HCT116 (cell line): ENCODE data around the gene NDUFB6. TPM values are rescaled to one million over a fixed set of nuclear protein-coding genes. Genes with fewer than 3 reads are reported as not detected.

Source experiments
- ATAC-seq: fragments of 200-7000 bp; cut with Tn5 transposase; 2 replicates; pipeline ENCODE4 v1.9.1; 2020; ENCODE audit warnings: mild to moderate bottlenecking, moderate library complexity
- BruUV-seq: library from RNA; stranded (reverse); fragments of 400-500 nt; replicated peaks from 2 replicates; lab custom pipeline; 2021; lab: Mats Ljungman, UMichigan
- CTCF ChIA-PET: fragments of 300-600 bp; sonication (Branson Sonifier 250); formaldehyde crosslinking; loops from one replicate; lab custom pipeline; 2021; ENCODE audit warnings: antibody characterized with exemption; lab: Charles Lee
- POLR2A ChIA-PET: fragments of 300-600, 350-600 bp; sonication (Branson Sonifier 250); formaldehyde crosslinking; loops from one replicate; lab custom pipeline; 2021; ENCODE audit warnings: antibody characterized with exemption; lab: Charles Lee
- RAD21 ChIA-PET, 2 experiments: fragments of 300-600 bp; sonication (Branson Sonifier 250); formaldehyde crosslinking; loops; one replicate each; lab custom pipeline; 2023; ENCODE audit warnings: low total read pairs in 2 of 2; ENCODE audit not compliant: uncharacterized antibody in 2 of 2, unreplicated experiment in 2 of 2, low non-redundant PET in 1 of 2; lab: Charles Lee
- DNase-seq: peaks from one replicate; pipeline ENCODE4 v3.0.0-alpha.2; 2010; ENCODE audit warnings: low read depth, low spot score
- H2AFZ ChIP-seq: fragments of 200-600 bp; shearing (Covaris generic), sonication (generic); 2 replicates; pipeline ENCODE4 v1.6.1; 2017; ENCODE audit warnings: low read depth, mixed run types, mixed read lengths, antibody characterized with exemption, low read length; ENCODE audit not compliant: poor library complexity, severe bottlenecking
- H3K27ac ChIP-seq: 2 replicates; pipeline ENCODE4 v1.5.1; 2012; ENCODE audit warnings: low read depth, low read length
- H3K27me3 ChIP-seq: fragments of 200-600 bp; sonication (generic); 2 replicates; pipeline ENCODE4 v1.6.1; 2016; ENCODE audit warnings: mixed run types, low read length, mixed read lengths; ENCODE audit not compliant: insufficient read depth
- H3K36me3 ChIP-seq, 2 experiments: fragments of 200-500 bp in 1 of 2; fragments of 200-600 bp in 1 of 2; sonication (Bioruptor generic) in 1 of 2; sonication (generic) in 1 of 2; 2 replicates each; pipeline versions ENCODE4 v1.5.1 to v1.6.1; 2014 to 2016; ENCODE audit warnings: low read length in 2 of 2, inconsistent platforms in 1 of 2, mixed read lengths in 1 of 2, mixed run types in 1 of 2; ENCODE audit not compliant: insufficient read depth in 2 of 2, control insufficient read depth in 1 of 2
- H3K4me1 ChIP-seq, 2 experiments: fragments of 200-600 bp in 1 of 2; sonication (generic) in 1 of 2; 2 replicates each; pipeline versions ENCODE4 v1.5.1 to v1.6.1; 2012 to 2017; ENCODE audit warnings: low read length in 2 of 2, inconsistent platforms in 1 of 2, mild to moderate bottlenecking in 1 of 2, mixed read lengths in 1 of 2, mixed run types in 1 of 2, moderate library complexity in 1 of 2; ENCODE audit not compliant: insufficient read depth in 2 of 2, control insufficient read depth in 1 of 2
- H3K4me2 ChIP-seq: fragments of 200-600 bp; sonication (generic); 2 replicates; pipeline ENCODE4 v1.6.1; 2017; ENCODE audit warnings: mixed run types, low read length, mixed read lengths
- H3K4me3 ChIP-seq, 2 experiments: fragments of 200-600 bp in 1 of 2; sonication (generic) in 1 of 2; replicated peaks in 1 of 2; 2 replicates each; pipeline ENCODE4 v1.5.1; 2011 to 2016; ENCODE audit warnings: low read length in 2 of 2, control low read depth in 1 of 2, low read depth in 1 of 2, mild to moderate bottlenecking in 1 of 2, mixed read lengths in 1 of 2, mixed run types in 1 of 2
- H3K79me2 ChIP-seq: fragments of 200-600 bp; sonication (generic); 2 replicates; pipeline ENCODE4 v1.6.1; 2017; ENCODE audit warnings: mild to moderate bottlenecking, mixed run types, low read length, moderate library complexity, mixed read lengths; ENCODE audit not compliant: insufficient read depth
- H3K9ac ChIP-seq: fragments of 200-600 bp; sonication (generic); 2 replicates; pipeline ENCODE4 v1.6.1; 2016; ENCODE audit warnings: low read length, mixed read lengths
- H3K9me2 ChIP-seq: fragments of 200-600 bp; sonication (generic), shearing (Covaris generic); 2 replicates; pipeline ENCODE4 v1.6.1; 2017; ENCODE audit warnings: mixed run types, mild to moderate bottlenecking, moderate library complexity; ENCODE audit not compliant: insufficient read depth
- H3K9me3 ChIP-seq, 2 experiments: fragments of 200-500 bp in 1 of 2; fragments of 200-600 bp in 1 of 2; sonication (Bioruptor generic) in 1 of 2; sonication (generic) in 1 of 2; 2 replicates each; pipeline ENCODE4 v1.6.1; 2014 to 2017; ENCODE audit warnings: low read length in 2 of 2, mixed read lengths in 2 of 2, inconsistent platforms in 1 of 2, low read depth in 1 of 2, mild to moderate bottlenecking in 1 of 2, mixed run types in 1 of 2, moderate library complexity in 1 of 2; ENCODE audit not compliant: control insufficient read depth in 1 of 2, insufficient read depth in 1 of 2
- H4K20me1 ChIP-seq: fragments of 200-600 bp; sonication (generic), shearing (Covaris generic); 2 replicates; pipeline ENCODE4 v1.6.1; 2017; ENCODE audit warnings: mixed run types, mild to moderate bottlenecking, moderate library complexity; ENCODE audit not compliant: insufficient read depth
- CBX3 ChIP-seq: IDR thresholded peaks from 2 replicates; pipeline ENCODE4 v1.6.1; 2012; ENCODE audit warnings: low read depth
- CEBPB ChIP-seq: IDR thresholded peaks from 2 replicates; pipeline ENCODE4 v1.6.1; 2012; ENCODE audit warnings: low read depth
- CTCF ChIP-seq, 3 experiments: fragments of 200-600 bp in 1 of 3; sonication (generic) in 1 of 3; IDR thresholded peaks in 2 of 3; conservative IDR thresholded peaks in 1 of 3; 2 replicates each; pipeline ENCODE4 v1.5.1; 2012 to 2017; ENCODE audit warnings: low read depth in 2 of 3, low read length in 2 of 3, antibody characterized with exemption in 1 of 3, borderline replicate concordance in 1 of 3, control low read depth in 1 of 3, mild to moderate bottlenecking in 1 of 3, mixed read lengths in 1 of 3, mixed run types in 1 of 3, moderate library complexity in 1 of 3; ENCODE audit not compliant: insufficient read depth in 1 of 3
- EGR1 ChIP-seq: IDR thresholded peaks from 2 replicates; pipeline ENCODE4 v1.6.1; 2012; ENCODE audit warnings: low read depth
- JUND ChIP-seq: IDR thresholded peaks from 2 replicates; pipeline ENCODE4 v1.6.1; 2012
- POLR2AphosphoS5 ChIP-seq: IDR thresholded peaks from 2 replicates; pipeline ENCODE4 v1.6.1; 2011; ENCODE audit warnings: mild to moderate bottlenecking, low read depth, low read length, moderate library complexity
- REST ChIP-seq: IDR thresholded peaks from 2 replicates; pipeline ENCODE4 v1.6.1; 2012; ENCODE audit warnings: low read depth
- SIN3A ChIP-seq: IDR thresholded peaks from 2 replicates; pipeline ENCODE4 v1.6.1; 2012; ENCODE audit warnings: low read depth
- SP1 ChIP-seq: IDR thresholded peaks from 2 replicates; pipeline ENCODE4 v1.6.1; 2012; ENCODE audit warnings: low read depth
- SRF ChIP-seq: IDR thresholded peaks from 2 replicates; pipeline ENCODE4 v1.6.1; 2012; ENCODE audit warnings: low read depth
- YY1 ChIP-seq: IDR thresholded peaks from 2 replicates; pipeline ENCODE4 v1.6.1; 2011; ENCODE audit warnings: low read length, low read depth, moderate library complexity, mild to moderate bottlenecking; ENCODE audit not compliant: insufficient replicate concordance; ENCODE audit errors: extremely low read depth
- ZBTB33 ChIP-seq: IDR thresholded peaks from 2 replicates; pipeline ENCODE4 v1.6.1; 2011; ENCODE audit warnings: mild to moderate bottlenecking, low read length, moderate library complexity; ENCODE audit not compliant: insufficient replicate concordance; ENCODE audit errors: extremely low read depth
- ZNF274 ChIP-seq: fragments of 200-500 bp; sonication (Bioruptor generic); IDR thresholded peaks from 2 replicates; pipeline ENCODE4 v1.6.1; 2014; ENCODE audit warnings: mild to moderate bottlenecking, low read depth, low read length, inconsistent platforms
- intact Hi-C: fragments of 100-400 bp; cut with micrococcal nuclease; formaldehyde crosslinking; loops from 2 replicates; pipeline ENCODE4 v1.10.0; 2022
- total RNA-seq: library from RNA; stranded (reverse); gene quantifications from one replicate; pipeline ENCODE4 v1.2.1, GENCODE V29; 2021; ENCODE audit not compliant: unreplicated experiment

Gene NDUFB6
- total RNA-seq, 1 experiment from 2014 or later = 68.9 TPM

- Histone ChIP-seq H3K79me2 (peaks cover 3% of the 10 kb centered on the region), H4K20me1 (no peaks in the 10 kb centered on the region), H3K9me3 (peaks cover 5 to 8% of the 10 kb centered on the region in 2 experiments; a peak in 2 of 4 replicates), H3K9ac (no peak overlapping the region), H2AFZ (no peak overlapping the region), H3K27me3 (no peaks in the 10 kb centered on the region), H3K4me3 (no peak overlapping the region), H3K4me1 (0 out of 4 replicates have a peak, but pooled peaks cover 0 to 3% of the 10 kb centered on the region in 2 experiments), H3K9me2 (no peaks in the 10 kb centered on the region), H3K4me2 (no peak overlapping the region), H3K36me3 (0 out of 4 replicates have a peak, but pooled peaks cover 0 to 5% of the 10 kb centered on the region in 2 experiments), H3K27ac (no peak overlapping the region)
- intact Hi-C loops = no loop called here
- RAD21 ChIA-PET = no interaction called here
- ATAC-seq (no peak), DNase-seq (no peak)
- CTCF ChIA-PET = no interaction called here
- TF ChIP-seq SRF (no peak), CBX3 (no peak), YY1 (no peak), ZBTB33 (no peak), CEBPB (no peak), SP1 (no peak), POLR2AphosphoS5 (no peak), ZNF274 (no peak), REST (no peak), SIN3A (no peak), JUND (no peak), CTCF (IDR thresholded peaks at IDR 0.05 in 2 of 3, conservative IDR thresholded peaks at IDR 0.05 in 1 of 3; ENCODE audit: borderline replicate concordance in 1 of 3, insufficient read depth in 1 of 3, low read depth in 2 of 3, low read length in 2 of 3) (no peak), EGR1 (no peak)
- POLR2A ChIA-PET = no interaction called here
- BruUV-seq = no TSS peak
These were observed 56.7 kb downstream of the NDUFB6 start for GRCh38 chr9:32516241-32516640.
